Measurements from ENCODE around the gene ARHGAP15.

- TF ChIP-seq CTCF (conservative IDR thresholded peaks at IDR 0.05; ENCODE audit: low read depth in 2 of 2), result no peak
- no peak for TF ChIP-seq POLR2AphosphoS5 (IDR thresholded peaks at IDR 0.05; ENCODE audit: low read depth)
- no peak for TF ChIP-seq EZH2phosphoT487 (IDR thresholded peaks at IDR 0.05; ENCODE audit: unreplicated experiment)
- no peak for TF ChIP-seq EZH2 (IDR thresholded peaks at IDR 0.05; ENCODE audit: low read depth, unreplicated experiment)
- no peak for TF ChIP-seq CREB1 (CRISPR knock-in tag; IDR thresholded peaks at IDR 0.05; ENCODE audit: low read depth)
- TF ChIP-seq STAT1 (IDR thresholded peaks at IDR 0.05; ENCODE audit: unreplicated experiment), result no peak
- TF ChIP-seq REST (IDR thresholded peaks at IDR 0.05; ENCODE audit: unreplicated experiment), result no peak
- TF ChIP-seq ZNF114 (CRISPR knock-in tag; IDR thresholded peaks at IDR 0.05), result no peak
- no peak for TF ChIP-seq JUNB (IDR thresholded peaks at IDR 0.05; ENCODE audit: unreplicated experiment)
- TF ChIP-seq ZNF462 (CRISPR knock-in tag; IDR thresholded peaks at IDR 0.05), result no peak
Measured at GRCh38 chr2:143530758-143531157, 401.5 kb downstream of the ARHGAP15 start.

Measured in GM23338 (cell line).